ENCODE results near the gene HOXA4.

GRCh38 chr7:27132978-27133377, 2.4 kb upstream of the HOXA4 start:
- TF ChIP-seq CTCF (IDR thresholded peaks at IDR 0.05) (no peak), POLR2A (IDR thresholded peaks at IDR 0.05) (no peak)
